Measurements from ENCODE around the gene LARP1. TPM values are rescaled to one million over a fixed set of nuclear protein-coding genes. Genes with fewer than 3 reads are reported as not detected.

Gene LARP1
- total and polyA plus RNA-seq, 9 of the 15 experiments (the other 6 are each of a cell fraction or from before 2014, with no cell fraction given): 22.6 to 300 (median 92.0) TPM

GRCh38 chr5:154793599-154794524, 38.7 kb downstream of the LARP1 start (continued):
- TF ChIP-seq ZNF740 (CRISPR knock-in tag; IDR thresholded peaks at IDR 0.05): 0 out of 2 replicates have a peak, but pooled peaks have one; percentile 35
- no peak for TF ChIP-seq ZNF740 (tag; IDR thresholded peaks at IDR 0.05)
- no peak for TF ChIP-seq FOXO4 (CRISPR knock-in tag; IDR thresholded peaks at IDR 0.05)
- TF ChIP-seq FOXM1 (IDR thresholded peaks at IDR 0.05; ENCODE audit: low read depth): no peak
- TF ChIP-seq FOXM1 (CRISPR knock-in tag; IDR thresholded peaks at IDR 0.05; ENCODE audit: low read depth): no peak
- TF ChIP-seq, protein P1, sequence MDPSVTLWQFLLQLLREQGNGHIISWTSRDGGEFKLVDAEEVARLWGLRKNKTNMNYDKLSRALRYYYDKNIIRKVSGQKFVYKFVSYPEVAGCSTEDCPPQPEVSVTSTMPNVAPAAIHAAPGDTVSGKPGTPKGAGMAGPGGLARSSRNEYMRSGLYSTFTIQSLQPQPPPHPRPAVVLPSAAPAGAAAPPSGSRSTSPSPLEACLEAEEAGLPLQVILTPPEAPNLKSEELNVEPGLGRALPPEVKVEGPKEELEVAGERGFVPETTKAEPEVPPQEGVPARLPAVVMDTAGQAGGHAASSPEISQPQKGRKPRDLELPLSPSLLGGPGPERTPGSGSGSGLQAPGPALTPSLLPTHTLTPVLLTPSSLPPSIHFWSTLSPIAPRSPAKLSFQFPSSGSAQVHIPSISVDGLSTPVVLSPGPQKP (CRISPR knock-in tag; IDR thresholded peaks at IDR 0.05): no peak
- TF ChIP-seq POLR2G (IDR thresholded peaks at IDR 0.05; ENCODE audit: low read depth, low read length): peak; percentile 34; the same call in 1 of the 2 replicates
- TF ChIP-seq, protein P2, sequence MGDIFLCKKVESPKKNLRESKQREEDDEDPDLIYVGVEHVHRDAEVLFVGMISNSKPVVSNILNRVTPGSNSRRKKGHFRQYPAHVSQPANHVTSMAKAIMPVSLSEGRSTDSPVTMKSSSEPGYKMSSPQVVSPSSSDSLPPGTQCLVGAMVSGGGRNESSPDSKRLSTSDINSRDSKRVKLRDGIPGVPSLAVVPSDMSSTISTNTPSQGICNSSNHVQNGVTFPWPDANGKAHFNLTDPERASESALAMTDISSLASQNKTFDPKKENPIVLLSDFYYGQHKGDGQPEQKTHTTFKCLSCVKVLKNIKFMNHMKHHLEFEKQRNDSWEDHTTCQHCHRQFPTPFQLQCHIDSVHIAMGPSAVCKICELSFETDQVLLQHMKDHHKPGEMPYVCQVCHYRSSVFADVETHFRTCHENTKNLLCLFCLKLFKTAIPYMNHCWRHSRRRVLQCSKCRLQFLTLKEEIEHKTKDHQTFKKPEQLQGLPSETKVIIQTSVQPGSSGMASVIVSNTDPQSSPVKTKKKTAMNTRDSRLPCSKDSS (IDR thresholded peaks at IDR 0.05; ENCODE audit: low read depth, partially characterized antibody): no peak
- TF ChIP-seq MAFG (tag; conservative IDR thresholded peaks at IDR 0.05): no peak
- no peak for TF ChIP-seq HINFP (tag; conservative IDR thresholded peaks at IDR 0.05; ENCODE audit: low read depth)
- no peak for TF ChIP-seq SAFB2 (IDR thresholded peaks at IDR 0.05; ENCODE audit: borderline replicate concordance, low read depth, low read length, severe bottlenecking)
- no peak for TF ChIP-seq RBM34 (IDR thresholded peaks at IDR 0.05; ENCODE audit: borderline replicate concordance, insufficient read depth, low read length)
- no peak for TF ChIP-seq PRMT5 (CRISPR knock-in tag; IDR thresholded peaks at IDR 0.05)
